GM19239 (cell line): Measurements from ENCODE around the gene ASS1.

ENCODE experiments used
- DNase-seq: peaks from one replicate; pipeline ENCODE4 v3.0.0; 2011; ENCODE audit warnings: low spot score; ENCODE audit not compliant: insufficient read length
- FAIRE-seq: peaks from 2 replicates; lab custom pipeline; 2011; peaks lifted over from hg19 to GRCh38; lab: Jason Lieb, UNC

ASS1 gene

GRCh38 chr9:130548103-130548502 lies 103.3 kb downstream of the ASS1 start:
- FAIRE-seq, result no peak
- no peak for DNase-seq

GRCh38 chr9:130549093-130549735 lies 104.5 kb downstream of the ASS1 start:
- FAIRE-seq, result no peak
- no peak for DNase-seq
